Medulla oblongata (tissue), 1 donor: ENCODE results near the gene ACKR3.
A peak's percentile ranks its signal among the peaks of the same experiment; 100 is the strongest.

Experiments
- DNase-seq: peaks from one replicate; pipeline ENCODE4 v3.0.0-alpha.2; 2015; ENCODE audit errors: extremely low spot score

The ACKR3 gene

DNA sequence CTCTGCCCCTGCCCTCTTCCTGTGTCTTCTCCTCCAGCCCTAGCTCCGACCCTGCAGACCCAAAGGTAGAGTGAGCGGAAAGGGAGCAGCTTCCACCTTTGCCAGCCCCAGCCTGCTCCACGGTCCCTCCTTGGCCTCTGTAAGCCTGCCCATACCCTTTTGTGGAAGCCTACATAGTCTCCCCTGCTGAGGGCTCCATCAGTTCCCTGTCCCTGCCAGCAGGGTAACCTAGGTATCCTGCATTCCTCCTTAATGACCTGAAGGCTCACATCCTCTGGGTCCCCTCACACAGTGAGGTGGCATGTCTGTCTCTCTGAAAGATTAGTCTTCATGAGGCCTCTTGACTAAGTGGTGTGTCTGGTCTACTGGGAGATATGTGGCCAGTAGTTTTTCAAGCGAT is 20.5 kb upstream of the ACKR3 start:
- DNase-seq: no peak

DNA sequence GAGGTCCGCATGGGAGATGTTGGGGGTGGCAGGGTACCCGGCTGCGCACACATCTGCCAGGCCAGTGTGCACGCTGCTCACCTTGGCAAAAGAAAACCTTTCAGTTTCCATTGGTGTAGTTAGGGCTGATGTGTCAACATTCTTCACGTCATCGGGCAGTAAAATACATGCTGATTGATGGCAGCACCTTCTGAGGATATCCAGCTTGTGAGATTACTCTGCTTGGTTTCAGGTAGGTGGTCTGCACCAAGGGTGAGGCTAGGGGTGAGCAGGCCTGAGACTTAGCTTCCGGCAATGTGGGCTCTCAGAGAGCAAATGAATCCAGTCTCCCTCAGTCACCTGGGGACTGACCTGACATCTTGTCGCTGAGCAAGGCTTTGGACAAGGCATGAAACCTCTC is 19.3 kb upstream of the ACKR3 start:
- no peak for DNase-seq

DNA sequence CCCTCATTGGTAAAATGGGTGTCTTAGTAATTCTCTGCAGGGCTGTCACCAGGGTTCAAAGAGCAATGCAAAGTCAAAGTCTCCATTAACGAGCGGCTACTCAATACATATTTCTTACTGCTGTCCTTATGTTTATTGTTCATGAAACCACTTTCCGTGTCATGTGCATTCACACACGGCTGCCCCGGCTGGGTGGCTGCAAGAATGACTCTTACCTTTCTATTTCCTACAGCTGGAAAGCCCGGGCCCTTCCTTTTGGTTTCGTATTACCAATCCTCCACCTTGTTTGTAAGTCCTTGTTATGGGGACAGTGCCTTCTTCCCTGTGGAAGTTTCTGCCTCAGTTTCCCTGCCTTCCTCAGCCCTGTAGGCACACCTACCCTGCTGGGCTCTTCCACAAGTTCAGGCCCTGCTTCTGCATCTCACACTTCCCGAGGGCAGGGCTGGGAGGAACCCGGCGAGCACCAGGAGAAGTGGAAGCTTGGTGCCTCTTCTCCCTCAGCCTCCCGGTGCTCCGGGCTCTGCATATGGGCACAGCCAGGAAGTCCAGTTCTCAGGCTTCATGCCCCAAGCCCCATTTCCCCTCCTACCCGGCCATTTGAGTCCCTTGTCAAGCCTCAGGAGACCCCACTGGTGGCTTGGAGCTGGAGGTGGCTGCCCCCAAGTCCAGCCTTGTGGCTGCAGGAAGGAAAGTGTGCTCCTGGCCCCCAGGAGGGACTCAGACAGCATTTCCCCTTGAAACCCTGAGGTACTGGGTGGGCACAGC is 18.7 kb upstream of the ACKR3 start:
- DNase-seq: no peak

DNA sequence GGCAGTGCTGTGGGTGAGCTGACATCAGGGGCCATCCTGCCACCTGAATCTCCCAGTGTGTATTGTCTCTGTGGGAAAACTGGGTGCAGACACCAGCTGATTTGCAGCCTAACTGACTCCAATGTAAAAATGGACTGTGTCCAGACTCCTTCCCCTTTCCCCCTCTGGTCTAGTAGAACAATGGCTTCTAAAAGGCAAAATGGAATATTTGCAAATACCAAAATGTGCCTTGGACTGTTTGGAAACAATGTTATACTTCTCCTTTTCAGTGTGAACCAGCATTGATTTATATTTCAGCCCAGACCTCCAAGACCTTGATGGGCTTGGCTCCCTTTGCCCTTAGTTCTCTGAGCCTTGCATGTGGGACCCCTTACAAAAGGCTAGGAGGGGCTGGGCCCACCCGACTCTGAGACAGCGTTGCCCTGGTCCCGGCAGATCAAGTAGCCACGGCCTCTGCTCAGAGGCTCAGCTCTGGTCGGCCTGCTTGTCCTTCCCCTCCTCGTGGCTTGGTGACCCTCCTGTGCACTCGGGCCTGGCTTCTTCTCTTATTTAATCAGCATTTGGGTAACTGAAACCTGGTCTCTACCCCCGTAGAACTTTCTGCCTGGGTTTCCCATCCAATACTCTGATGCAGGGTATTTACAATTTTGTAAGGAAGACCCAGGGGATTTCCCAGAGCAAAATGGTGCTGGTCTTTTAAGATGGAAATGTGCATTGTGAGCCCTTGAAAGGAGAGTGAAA is 18.0 kb upstream of the ACKR3 start:
- DNase-seq: no peak

DNA sequence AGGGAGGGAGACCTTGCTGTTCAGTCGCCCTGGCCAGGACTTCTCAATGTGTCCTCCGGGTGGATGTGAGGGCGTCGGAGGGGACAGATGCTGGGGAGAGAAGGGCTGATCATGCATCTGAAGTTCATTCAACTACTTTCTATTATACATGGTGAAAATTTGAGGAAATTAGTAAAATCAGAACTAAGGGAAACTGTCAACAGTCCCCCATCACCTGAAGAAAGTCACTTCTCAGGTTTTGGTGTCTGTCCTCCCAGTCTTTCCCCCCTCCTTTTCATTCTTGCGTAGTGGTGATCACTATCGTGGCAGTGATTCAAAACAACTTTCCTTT is 17.4 kb upstream of the ACKR3 start:
- no peak for DNase-seq

DNA sequence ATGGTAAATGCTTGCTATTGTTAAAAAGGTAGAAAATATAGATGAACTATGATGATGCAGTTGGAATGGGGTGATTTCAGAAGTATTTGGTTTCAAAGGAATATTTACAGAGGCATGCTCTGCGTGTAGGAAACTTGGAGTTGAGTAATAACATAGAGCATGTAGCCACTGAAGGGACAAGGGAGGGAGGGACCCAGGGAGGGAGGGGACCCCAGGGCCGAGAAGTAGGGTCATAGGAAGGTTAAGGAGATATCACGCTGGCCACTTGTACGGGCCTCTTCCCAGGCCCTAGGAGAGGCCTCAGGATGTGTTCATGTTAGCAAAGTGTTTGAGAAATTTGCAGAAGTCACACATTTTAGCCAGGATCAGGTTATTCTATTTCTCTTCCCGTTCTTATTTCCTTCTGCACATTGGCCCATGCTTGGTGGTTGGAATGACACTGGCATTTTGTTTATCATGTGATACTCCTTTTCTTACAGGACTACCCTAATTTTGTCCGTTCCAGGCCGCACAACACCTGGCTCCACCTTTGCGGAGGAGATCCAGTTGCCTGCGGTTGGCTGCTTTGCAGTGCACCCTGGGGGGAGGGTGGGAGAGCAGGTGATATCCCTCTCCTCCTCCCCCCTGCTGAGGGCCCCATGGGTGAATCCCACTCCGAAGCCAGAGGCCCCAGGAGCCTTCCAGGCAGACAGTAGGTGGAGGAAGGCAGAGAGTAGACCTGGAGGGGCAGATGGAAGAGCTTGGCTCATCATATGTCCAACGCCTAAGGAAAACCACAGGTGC is 16.9 kb upstream of the ACKR3 start:
- DNase-seq: no peak

DNA sequence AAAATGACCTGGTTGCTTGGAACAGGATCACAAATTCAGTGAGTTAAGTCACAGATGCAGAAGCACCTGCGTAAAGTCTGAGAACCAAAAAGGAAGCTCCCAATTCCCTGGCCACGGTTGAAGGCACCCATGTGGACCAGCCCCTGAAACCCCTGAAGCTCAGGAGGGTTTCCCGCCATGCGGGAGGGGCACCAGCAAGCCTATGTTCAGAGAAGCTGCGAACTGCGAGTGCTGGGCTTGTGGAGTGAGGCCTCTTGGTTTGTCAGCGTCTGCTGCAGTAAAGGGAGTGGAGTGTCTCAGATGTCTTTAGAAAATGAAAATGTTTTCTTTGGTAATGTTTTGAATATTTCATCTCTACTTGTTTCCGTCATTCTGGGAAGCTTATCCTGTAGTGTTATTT is 16.1 kb upstream of the ACKR3 start:
- no peak for DNase-seq

DNA sequence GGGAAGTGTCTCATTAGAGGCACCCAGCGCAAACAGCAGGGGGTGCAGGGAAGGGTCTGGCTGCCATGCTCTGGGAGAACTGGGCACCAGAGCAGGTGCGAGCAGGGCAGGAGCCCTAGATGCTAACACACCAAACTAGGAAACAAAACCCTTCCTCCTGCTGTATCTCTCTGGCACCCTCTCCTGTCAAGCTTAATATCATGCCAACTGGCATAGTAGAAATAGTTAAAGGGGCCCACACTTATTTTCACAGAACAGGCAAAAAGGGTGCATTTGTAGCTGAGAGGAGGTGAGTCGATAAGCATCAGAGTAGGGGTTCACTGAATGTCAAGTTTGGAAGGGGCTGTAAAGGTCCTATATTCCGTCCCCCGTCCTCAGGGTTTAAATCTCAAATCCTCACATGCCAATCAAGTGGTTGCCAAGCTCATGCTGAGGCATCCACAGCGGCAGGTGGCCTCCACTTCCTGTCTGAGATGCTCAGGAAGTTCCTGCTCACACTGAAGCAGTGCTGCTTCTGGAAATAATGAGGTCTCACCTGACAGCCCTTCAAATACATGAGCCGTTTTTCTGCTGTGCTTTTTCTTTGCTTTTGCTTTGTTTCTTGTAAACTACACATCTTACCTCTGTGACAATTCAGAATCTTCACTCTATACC is 14.9 kb upstream of the ACKR3 start:
- no peak for DNase-seq

DNA sequence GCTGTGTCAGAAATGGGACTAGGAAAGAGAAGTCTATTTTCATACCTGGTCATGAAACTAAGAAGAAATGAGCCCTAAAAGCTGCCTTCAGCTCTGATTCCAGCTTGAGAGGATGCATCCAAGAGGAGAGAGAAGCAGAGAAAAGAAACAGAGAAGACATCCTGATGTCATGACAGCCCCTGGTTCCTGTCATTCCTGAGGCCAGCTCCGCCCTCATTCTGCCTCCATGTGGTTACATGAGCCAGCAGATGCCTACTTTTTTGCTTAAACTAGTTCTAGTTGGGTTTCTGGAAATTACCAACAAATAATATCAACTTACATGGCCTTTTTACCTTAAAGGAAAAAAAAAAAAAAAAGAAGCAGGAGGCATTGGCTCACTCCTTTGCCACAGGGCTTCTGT is 14.1 kb upstream of the ACKR3 start:
- no peak for DNase-seq

DNA sequence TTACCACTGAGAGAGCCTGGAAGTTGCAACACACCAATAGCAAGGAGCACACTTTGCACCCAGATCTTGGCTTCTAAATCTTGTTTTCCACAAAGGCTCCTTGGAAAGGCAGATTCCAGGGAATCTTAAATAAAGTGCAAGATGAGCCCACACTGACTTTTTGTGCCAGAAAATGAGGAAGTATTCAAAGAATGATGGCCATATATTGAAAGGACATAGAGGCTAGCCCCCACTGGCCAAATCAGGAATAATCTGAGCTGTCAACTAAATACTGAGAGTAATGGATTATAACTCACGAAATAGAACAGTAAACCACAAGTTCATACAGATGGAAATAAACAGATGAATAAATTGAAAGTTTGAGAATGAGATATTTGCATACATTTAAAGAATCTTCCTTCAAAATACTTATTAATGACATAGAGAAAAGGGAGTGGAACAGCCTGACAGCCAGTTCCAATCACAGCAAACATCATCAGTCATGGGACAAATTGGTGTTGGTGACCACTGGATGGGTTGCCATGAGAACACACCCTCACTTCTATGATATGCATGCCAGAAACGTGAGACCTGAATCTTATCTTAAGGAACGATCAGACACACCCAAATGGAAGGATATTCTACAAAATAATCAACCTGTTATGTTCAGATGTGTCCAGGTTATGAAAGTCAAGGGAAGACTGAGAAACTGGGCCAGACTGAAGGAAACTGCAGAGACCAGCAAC is 12.2 kb upstream of the ACKR3 start:
- DNase-seq: no peak

DNA sequence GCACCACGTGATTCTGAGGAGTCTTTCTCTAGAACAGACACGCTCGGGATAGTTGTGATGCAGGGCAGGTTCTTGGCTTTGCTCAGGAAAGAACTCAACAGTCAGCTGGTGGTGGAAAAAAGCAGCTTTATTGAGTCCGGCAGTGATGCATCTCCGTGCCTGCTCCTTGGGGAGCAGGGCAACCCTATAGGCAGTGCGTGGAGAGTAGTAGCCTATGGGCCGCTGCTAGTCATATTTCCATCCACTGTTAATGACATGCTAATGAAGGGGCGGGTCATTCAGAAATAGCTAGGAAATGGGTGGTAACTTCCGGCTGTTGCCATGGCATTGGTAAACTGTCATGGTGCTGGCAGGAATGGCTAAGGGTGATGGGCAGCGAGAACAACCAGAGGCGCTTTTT is 11.6 kb upstream of the ACKR3 start:
- DNase-seq: peak; percentile 73

DNA sequence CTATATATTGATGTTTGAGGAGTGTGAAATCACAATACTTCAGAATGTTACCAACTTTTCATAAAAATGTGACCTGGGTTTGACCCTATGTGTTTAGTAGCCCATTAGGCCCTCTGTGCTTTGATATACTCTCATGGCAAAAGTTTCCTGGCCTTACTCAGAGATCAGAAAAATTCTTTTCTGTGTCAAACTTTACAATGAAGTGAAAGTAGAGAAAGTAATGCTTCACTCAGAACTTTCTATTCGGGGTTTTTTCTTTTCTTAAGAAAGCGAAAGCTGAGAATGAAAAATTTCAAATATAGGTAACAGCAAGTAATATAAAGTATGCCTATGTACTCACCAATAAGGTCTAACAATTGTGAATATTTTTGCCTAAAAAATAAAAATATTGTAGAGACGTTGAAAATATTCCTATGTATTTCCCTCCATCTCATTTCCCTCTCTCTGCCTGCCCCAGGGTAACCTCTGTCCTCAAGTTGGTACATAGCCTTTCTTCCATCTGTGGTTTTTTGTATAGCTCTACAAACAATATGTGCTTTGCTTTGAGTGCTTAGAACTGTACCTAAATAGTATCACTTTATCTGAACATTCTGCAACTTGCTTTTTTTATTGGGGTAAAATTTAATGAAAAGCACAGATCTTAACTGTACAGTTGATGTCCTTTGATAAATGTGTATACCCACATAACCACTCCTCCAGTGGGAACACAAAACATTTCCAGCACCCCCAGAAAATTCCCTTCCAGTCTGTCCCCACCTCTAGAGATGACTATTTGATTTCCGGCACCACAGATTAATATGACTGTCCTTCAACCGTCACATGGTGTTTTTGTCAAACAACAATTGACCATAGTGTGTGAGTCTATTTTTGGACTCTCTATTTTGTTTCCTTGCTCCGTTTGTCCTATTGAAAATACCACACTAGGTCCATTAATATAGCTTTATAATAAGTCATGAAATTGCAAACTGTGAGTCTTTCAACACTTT is 10.3 kb upstream of the ACKR3 start:
- DNase-seq: no peak

DNA sequence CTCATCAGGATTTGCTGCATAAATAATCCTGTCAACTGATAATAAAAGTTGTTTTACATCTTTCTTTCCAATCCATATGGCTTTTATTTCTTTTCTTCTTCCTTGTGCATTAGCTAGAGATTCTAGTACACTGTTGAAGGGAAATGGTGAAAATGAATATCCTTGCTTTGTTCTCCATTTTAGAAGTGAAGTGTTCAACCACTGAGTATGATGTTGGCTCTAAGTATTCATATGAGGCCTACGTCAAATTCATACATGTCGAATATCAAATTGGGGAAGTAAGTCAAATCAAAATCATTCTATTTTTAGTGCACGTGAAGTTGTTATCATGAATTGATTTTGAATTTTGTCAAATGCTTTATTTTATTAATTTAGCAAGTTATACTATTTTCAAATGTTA is 7.8 kb upstream of the ACKR3 start:
- DNase-seq: no peak

DNA sequence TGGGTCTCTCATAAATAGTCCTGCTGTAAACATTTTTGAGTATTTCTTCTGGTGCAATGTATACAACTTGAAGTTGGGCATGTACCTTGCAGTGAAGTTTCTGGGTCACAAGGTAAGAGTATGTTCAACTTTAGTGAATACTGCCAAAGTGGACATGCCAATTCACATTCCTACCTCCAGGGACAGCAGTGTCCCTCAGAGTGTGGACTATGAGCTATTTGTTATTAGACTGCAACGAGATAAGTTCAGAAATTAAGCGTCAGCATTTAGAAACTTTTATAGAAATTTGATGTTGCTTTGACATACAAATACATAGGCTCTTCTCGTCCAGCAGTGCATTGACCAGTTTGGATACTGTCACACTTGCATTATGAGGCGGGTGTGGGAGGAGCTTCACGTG is 7.2 kb upstream of the ACKR3 start:
- DNase-seq: no peak

DNA sequence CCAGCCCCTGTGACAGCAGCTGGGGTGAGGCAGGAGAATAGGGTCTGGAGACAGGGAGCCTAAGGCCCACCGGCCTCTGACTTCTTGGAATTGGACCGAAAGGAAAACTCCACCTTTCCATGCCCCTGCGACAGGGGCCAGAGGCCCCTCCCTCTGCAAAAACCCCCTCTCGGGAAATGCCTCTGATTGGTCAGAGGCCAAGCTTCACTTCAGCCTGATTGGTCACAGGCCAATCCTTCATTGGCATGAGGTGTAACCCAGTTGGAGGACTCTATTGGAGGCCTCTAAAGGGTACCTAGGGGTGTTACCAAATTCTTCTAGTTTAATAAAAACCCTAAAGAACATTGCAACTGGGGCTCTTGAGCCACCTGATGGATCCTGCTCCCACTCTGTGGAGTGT is 5.7 kb upstream of the ACKR3 start:
- DNase-seq: no peak

DNA sequence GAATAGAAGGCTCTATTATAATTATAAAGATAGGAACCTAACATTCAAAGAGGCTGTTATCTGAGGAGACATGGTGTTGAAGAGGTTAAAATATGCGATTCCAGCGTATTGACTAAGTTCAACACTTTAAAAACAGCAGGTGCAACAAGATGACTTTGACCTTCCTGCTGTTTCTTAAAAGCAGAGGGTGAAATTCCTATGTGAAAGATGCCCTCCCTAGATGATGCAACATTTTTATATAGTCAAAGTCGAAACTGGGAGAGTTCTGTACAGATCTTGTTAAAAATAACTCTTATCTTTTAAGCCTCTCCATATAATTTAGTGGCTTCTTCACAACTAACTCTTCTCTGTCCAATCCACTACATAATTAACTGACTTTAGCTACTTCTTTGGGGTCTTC is 4.4 kb upstream of the ACKR3 start:
- no peak for DNase-seq

DNA sequence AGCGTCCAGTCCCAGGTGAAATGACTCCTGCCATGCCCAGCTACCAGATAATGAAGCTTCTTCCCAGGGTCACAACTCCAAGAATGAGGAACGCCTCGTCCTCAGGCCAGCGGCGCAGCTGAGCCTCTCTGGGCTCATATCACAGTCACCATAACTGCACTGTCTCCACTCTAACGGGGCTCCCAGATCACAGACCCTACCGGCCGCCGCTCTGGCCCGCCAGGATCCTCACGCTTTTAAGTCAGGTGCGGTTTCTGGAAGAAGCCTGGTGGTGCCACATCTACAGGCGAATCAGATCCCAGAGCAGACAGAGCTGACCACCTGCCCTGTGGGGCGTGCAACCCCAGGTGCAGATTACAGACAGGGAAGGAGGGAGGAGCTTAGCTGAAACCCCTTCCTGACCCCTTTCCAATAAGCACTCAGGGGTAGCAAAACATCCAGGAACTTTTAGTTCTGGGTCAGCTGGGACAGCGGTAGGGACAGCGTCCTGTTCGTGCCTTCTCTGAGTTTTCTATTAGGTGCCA is 3.7 kb upstream of the ACKR3 start:
- DNase-seq: no peak

DNA sequence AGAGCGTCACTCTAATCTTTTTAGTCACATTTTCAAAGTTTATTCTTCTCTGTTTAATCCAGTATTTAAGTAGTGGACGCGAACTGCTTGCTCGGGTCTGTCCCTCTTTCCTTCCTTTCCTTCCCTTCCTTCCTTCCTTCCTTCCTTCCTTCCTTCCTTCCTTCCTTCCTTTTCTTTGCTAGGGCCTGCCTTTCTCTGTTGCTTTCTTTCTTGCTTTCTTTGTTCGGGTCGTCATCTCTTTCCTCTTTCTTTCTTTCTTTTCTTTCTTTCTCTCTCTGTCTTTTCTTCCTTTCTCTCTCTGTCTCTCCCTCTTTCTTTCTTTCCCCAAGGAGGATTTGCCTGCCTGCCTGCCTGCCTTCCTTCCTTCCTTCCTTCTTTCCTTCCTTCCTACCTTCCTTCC is 3.0 kb upstream of the ACKR3 start:
- DNase-seq: no peak

DNA sequence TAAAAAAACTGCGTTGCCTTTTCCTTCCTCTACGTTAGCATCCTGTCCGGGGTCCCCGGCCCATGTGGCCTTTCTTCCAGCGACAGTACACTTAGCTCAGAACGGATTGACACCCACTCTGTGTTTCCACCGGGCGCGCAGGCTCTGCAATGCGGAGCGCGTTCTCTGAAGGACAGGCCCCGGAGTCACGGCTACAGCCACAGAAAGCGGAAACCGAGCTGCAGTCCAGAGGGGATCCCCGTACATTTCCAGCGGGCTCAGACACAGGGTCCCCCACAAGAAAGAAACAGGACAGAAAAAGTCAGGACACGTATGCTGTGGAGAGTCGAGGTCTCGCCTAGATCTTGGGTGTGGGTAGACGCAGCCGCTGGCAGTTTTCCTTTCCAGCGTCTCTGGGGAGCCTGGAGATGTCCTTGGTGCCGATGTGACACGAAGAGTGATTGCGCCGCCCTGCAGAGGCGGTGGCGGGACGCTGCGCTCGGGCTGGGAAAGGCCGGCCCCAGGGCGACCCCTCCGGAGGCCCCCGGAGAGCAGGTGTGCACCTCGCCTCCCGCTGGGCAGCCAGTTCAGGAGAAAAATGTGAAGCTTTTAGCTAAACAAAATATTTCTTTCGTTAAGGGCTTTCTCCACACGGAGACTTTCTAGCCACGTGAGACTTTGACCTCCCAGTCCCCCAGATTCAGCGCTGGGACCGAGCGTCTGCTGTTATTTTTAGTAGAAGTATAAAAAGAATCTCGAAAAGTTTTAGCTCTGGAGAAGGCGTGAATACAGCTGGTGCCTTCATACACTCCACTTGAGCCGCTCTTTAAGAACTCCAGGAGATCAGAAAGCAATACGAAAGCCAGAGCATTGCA is 1.3 kb upstream of the ACKR3 start:
- DNase-seq: no peak
